Keratinocyte (primary cell): ENCODE measurements around the gene COL4A5.

Source experiments
- CTCF ChIP-seq, 3 experiments: IDR thresholded peaks in 1 of 3; conservative IDR thresholded peaks in 1 of 3; optimal IDR thresholded peaks in 1 of 3; 2 replicates in 2 of 3; 3 replicates in 1 of 3; pipeline versions ENCODE3 to v1.5.1; 2011; ENCODE audit warnings: low read length in 3 of 3, mild to moderate bottlenecking in 3 of 3, moderate library complexity in 2 of 3, control low read depth in 1 of 3, inconsistent platforms in 1 of 3; ENCODE audit not compliant: insufficient read depth in 2 of 3; ENCODE audit errors: extremely low read depth in 1 of 3
- EZH2 ChIP-seq: IDR thresholded peaks from one replicate; pipeline ENCODE4 v1.6.1; 2012; ENCODE audit warnings: inconsistent platforms, mild to moderate bottlenecking, low read length, moderate library complexity

- TF ChIP-seq CTCF (optimal IDR thresholded peaks at IDR 0.05 in 1 of 3, IDR thresholded peaks at IDR 0.05 in 1 of 3, conservative IDR thresholded peaks at IDR 0.05 in 1 of 3; ENCODE audit: extremely low read depth in 1 of 3, insufficient read depth in 2 of 3, low read length in 3 of 3): no peak
- no peak for TF ChIP-seq EZH2
Measured at GRCh38 chrX:108415891-108416290, 23.7 kb upstream of the COL4A5 start.
